ENCODE measurements around the gene DLG4.
"Not testable (repeated sequence)": the region's sequence is repeated elsewhere in the genome, so short reads cannot be mapped to it uniquely, and the experiment has no call there.

The DLG4 gene

GRCh38 chr17:7182101-7182500 lies 37.5 kb downstream of the DLG4 start:
- not testable (repeated sequence) for DNase-seq

- DNase-seq = no peak
These were observed 40.0 kb downstream of the DLG4 start, which contains the start of gene ASGR1 for GRCh38 chr17:7179317-7180254. TSS of gene ASGR1 (minus strand) at chr17:7179370. CDS start at chr17:7178563, 807 bp downstream.

DNA sequence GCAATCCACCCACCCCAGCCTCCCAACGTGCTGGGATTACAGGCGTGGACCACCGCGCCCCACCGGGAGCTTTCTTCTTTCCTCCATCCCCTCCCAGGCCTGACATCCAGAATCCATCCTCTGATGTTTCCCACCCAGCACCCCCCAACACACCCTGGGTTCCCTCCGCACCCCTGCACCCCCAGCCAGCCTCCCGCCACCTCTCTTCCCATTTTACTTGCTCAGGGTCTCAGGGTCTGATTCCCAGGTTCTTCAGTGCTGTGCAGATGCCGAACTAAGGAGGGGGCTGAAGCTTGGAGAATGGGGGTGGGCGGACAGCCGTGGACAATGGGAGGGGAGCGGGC lies 40.7 kb downstream of the DLG4 start:
- no peak for DNase-seq

GRCh38 chr17:7177954-7178477 lies 41.6 kb downstream of the DLG4 start:
- DNase-seq = no peak

GRCh38 chr17:7177191-7177953 lies 42.3 kb downstream of the DLG4 start:
- DNase-seq = peak; percentile 66 to 76

DNA sequence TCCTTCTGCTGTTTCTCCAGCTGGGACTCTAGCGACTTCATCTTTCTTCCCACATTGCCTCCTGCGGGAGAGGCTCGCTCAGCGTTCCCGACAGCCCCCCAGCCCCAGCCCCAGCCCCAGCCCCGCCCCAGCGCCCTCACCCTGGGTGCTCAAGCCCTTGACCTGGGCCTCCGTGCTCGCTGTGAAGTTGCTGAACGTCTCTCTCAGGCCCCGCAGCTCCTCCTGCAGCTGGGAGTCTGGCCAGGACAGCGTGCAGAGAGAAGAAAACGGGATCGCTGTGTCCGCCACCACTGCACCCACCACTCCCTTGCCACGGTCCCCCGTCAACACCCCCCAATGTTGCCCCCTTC lies 42.8 kb downstream of the DLG4 start:
- DNase-seq = no peak

DNA sequence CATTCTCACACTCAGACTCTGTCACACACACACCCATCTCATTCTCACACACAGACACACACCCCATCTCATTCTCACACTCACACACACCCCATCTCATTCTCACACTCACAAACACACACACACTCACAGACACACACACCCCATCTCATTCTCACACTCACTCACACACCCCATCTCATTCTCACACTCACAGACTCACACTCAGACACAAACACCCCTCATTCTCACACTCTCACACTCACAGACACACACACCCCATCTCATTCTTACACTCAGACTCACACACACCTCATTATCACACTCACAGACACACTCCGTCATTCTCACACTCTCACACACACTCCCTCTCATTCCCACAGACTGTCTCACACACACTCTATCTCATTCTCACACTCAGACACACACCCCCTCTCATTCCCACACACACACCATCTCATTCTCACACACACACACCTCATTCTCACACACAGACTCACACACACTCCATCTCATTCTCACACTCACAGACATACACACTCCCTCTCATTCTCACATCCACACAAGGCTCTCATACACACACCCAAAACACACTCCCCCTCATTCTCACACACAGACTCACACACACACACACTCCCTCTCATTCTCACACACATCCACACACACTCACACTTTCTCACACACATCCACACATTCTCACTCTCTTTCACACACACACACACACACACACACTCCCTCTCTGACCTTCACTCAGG lies 43.4 kb downstream of the DLG4 start:
- no peak for DNase-seq

GRCh38 chr17:7175330-7175733 lies 44.3 kb downstream of the DLG4 start:
- DNase-seq = no peak

- DNase-seq = peak in 1 of 2 donors; percentile 2
These were observed 44.9 kb downstream of the DLG4 start for GRCh38 chr17:7174603-7175326.

- DNase-seq = peak; percentile 55 to 62
These were observed 45.7 kb downstream of the DLG4 start for GRCh38 chr17:7173687-7174602.

GRCh38 chr17:7172522-7173191 lies 47.0 kb downstream of the DLG4 start:
- not testable (repeated sequence) for DNase-seq

DNA sequence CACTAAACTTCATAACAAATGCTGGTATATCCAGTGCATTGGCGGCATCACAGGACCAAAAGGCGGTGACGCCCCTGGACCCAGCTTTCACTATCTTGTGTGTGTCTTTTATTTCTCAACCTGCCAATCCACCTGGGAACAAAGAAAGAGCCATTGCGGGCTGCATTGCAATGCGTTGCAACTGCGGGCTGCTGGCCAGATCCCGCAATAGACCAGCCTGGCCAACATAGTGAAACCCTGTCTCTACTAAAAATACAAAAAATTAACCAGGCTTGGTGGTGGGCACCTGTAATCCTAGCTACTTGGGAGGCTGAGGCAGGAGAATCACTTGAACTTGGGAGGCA lies 50.1 kb downstream of the DLG4 start:
- DNase-seq = not testable (repeated sequence)

- DNase-seq = not testable (repeated sequence)
These were observed 50.6 kb downstream of the DLG4 start for GRCh38 chr17:7168841-7169564.

DNA sequence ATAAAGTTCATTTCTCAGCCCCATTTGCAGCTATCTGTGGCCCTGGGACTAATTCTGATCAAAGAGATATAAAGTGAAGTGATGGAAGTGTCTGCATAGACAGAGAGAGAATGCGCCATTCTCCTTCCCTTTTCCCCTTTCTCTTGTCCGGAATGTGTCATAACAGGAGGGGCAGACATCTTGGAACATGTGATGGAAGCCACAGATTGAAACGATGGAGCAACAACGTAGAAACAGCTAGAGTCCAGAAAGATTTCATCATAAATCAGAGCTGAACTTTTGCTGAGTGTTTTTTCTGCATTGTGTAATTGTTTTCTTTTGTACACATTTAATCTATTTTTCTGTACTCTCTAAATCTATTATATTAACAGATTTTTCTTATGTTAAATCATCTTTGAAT lies 51.8 kb downstream of the DLG4 start:
- peak in 1 of 2 donors; percentile 26 for DNase-seq

DNA sequence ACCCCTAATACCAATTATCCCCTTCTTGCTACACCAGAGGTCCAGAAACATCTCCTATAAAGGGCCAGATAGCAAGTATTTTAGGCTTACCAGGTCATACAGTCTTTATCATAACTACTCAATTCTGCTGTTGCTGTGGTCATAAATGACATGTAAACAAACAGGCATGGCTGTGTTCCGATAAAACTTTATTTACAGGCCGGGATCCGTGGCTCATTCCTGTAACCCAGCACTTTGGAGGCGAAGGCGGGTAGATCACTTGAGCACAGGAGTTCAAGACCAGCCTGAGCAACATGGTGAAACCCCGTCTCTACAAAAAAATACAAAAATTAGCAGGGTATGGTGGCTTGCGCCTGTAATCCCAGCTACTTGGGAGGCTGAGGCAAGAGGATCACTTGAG lies 52.8 kb downstream of the DLG4 start:
- no peak for DNase-seq

DNA sequence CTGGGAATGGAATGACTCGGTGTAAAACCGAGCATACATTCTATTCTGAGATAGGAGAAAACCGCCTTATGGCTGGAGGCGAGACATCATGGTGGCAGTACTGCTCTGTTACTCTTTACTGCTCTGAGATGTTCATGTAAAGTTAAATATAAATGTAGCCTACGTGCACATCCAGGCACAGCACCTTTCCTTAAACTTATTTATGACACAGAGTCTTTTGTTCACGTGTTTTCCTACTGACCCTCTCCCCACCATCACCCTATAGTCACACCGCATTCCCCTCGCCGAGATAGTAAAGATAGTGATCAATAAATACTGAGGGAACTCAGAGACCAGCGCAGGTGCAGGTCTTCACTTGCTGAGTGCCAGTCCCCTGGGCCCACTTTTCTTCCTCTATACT lies 60.1 kb downstream of the DLG4 start:
- DNase-seq = not testable (repeated sequence)

- not testable (repeated sequence) for DNase-seq
These were observed 61.2 kb downstream of the DLG4 start for GRCh38 chr17:7158424-7158823.

DNA sequence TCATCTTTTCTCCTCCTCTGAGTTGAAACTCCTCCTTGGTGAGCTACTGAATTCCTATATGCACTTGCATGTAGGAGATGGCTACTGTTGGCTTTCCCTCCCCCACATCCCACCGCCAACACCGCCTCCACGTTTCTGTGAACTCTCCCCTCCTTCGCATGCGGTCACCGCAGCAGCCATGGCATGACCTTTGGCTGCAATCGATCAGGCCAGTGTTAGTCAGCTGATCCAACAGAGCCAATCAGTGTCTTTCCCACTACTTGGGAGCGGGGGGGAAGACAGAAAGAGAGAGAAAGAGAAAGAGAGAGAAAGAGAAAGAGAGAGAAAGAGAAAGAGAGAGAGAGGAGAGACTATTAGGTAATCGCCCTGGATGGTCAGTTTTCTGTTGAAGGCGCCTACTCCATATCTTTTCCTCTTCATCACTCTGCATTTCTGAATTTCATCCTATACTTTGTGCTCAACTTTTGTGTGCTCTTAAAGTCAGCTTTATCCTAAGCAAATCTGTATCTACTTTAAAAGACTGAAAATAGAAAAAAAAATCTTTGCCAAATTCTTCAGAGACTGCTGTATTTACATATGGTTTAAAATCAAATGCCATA lies 63.2 kb downstream of the DLG4 start:
- DNase-seq = no peak

- no peak for DNase-seq
These were observed 71.9 kb downstream of the DLG4 start for GRCh38 chr17:7147772-7148171.

DNA sequence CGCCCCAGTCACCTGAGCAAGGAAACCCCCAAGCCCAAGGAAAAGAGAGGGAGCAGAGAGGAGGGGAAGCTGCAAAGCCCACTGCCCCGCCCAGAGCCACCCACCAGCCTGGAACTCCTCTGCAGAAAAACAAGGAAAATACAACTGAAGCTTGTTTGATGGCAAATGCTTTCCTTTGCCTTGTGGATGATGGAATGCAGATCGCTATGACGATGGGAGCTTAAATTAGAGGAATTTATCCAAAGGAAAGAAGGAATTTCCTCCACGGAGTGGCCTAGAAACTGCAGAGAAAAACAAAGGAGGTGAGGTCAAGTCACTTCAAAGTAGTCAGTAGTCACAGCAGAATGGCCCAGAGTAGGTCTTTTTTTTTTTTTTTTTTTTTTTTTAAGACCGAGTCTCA lies 73.5 kb downstream of the DLG4 start:
- no peak for DNase-seq
